NB4 (cell line): ENCODE results near the gene TMEM19.

Source experiments
- CTCF ChIP-seq: IDR thresholded peaks from one replicate; pipeline ENCODE4 v1.5.1; 2012; ENCODE audit warnings: low read depth, low read length
- MAX ChIP-seq: IDR thresholded peaks from 2 replicates; pipeline ENCODE4 v1.6.1; 2011; ENCODE audit warnings: low read depth, low read length
- POLR2A ChIP-seq: IDR thresholded peaks from 2 replicates; pipeline ENCODE4 v1.6.1; 2011; ENCODE audit warnings: mild to moderate bottlenecking; ENCODE audit not compliant: insufficient read length; ENCODE audit errors: extremely low read depth

- TF ChIP-seq CTCF (no peak), POLR2A (no peak), MAX (no peak)
Observed at GRCh38 chr12:71710276-71711125, 24.6 kb downstream of the TMEM19 start.
